HG02852 (cell line): ENCODE data around the gene KCNK10.
A peak's percentile ranks its signal among the peaks of the same experiment; 100 is the strongest.

ENCODE experiments used
- ATAC-seq: cut with Tn5 transposase; IDR thresholded peaks from one replicate; pipeline ENCODE4 v1.9.1; 2021; ENCODE audit warnings: mild to moderate bottlenecking, moderate library complexity; ENCODE audit not compliant: unreplicated experiment

KCNK10 gene

DNA sequence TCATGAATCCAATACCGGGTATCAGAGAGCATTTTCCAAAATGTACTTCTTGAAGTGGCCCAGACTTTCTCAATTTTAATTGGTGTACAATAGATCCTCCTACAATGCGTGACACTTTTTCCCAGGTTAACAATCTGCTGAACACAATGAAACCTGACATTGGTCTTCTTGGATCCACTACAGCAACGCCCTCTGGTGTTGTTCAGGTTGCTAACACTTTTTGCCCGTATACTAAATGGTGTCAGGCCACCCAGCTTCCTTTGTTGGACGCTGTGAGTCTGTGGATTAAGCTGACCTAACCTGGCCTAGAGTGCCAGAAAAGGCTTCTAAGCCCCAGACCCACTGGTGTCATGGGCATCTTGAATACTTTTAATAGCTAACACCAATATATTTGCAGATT lies 89.2 kb downstream of the KCNK10 start:
- ATAC-seq, result no peak

DNA sequence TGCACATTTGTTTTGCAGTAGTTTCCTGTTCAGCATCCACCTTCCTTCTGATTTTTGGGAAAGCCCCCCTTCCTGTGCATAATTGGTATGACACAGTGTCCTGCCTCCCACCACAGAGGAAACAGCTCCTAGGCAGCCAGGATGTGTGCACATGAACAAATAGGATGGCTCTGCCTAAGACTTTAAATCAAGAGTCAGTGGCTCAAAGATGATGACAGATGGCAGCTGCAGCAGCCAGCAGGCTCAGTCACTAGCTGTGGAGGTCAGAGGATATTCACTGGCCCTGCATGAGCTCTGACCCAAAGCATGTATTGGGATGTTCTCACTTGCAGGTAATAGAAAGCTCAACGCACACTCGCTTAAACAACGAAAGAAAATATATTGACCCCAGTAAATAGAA lies 90.3 kb downstream of the KCNK10 start:
- no peak for ATAC-seq

- ATAC-seq, result no peak
Observed at GRCh38 chr14:88231603-88232002, 91.5 kb downstream of the KCNK10 start.

DNA sequence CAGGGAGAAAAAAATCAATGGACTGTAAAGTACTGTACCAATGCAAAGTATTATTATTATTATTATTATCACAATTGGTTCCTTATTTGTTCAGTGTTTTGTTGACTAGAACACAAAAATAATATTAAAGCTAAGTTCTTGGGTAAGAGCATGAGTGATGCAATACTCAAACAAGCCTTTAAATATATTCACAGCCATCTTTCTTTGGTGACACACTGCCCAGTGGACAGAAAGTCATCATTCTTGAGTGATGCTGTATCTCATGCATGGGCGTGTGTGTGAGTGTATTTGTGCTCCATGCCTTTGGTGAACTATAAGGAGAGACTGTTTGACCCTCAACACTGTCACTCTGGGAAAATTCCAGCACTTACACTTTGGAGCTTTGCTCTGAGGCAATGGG lies 93.6 kb downstream of the KCNK10 start:
- ATAC-seq, result no peak

GRCh38 chr14:88228522-88229236 lies 94.4 kb downstream of the KCNK10 start:
- no peak for ATAC-seq

- ATAC-seq, result peak; percentile 54
Observed at GRCh38 chr14:88227693-88228092, 95.4 kb downstream of the KCNK10 start.

GRCh38 chr14:88225721-88226120 lies 97.3 kb downstream of the KCNK10 start:
- no peak for ATAC-seq

GRCh38 chr14:88218119-88218915 lies 104.8 kb downstream of the KCNK10 start:
- ATAC-seq, result no peak

DNA sequence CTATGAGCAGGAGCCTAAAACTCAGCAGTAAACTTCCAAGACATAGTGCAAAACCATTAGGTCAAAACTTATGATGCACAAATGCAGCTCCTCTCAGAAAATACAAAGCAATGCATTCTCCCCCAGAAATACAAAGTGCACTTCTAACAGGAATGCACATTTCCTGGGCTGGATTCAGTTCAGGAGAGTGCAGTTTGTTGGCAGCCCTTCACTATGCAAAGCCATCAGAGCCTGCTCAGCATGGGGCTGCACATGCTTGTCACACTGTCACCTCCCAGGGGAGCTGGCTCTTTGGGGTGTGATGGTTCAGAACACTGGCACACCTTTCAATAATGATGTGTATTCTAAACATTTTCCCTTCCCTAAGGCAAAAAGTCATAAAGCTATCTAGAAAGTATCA lies 110.4 kb downstream of the KCNK10 start:
- ATAC-seq, result no peak

DNA sequence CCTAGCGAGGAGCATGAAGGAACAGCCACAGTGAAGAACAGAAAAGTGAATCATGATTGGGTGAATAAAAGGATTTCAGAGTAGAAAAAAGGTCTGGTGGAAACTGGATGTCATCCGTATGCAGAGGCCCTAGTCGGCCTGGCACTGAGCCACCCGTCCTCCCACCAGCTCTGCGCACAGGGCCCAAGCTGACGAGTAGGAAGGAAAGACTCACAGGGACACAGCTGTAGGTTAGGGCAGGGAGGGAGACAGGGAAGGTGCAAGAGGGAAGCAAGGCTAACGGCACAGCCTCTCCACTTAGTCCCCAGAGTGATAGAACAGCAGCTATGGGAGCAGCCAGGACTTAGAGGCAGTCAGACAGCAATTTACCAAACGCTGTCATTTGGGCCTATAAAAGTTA lies 112.6 kb downstream of the KCNK10 start:
- ATAC-seq, result no peak

DNA sequence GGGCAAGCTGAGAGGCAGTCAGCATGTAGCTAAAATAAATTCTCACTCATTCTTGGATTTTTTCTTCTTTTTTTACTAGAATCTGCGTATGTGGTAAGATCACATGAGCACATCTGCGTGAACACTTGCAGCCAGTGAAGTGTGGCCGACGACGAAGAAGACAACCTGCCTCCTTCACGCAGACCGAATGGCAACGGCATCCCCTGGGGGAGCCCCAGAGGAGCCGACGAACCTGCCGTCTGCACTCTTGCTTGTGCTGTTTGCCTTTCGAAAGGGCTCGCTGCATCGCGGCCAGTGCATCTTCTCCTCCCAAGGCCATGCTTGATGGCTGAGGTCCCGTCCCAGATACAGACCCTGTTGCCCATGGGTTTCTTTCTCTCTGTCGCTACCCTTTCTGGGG lies 113.8 kb downstream of the KCNK10 start:
- peak; percentile 79 for ATAC-seq

DNA sequence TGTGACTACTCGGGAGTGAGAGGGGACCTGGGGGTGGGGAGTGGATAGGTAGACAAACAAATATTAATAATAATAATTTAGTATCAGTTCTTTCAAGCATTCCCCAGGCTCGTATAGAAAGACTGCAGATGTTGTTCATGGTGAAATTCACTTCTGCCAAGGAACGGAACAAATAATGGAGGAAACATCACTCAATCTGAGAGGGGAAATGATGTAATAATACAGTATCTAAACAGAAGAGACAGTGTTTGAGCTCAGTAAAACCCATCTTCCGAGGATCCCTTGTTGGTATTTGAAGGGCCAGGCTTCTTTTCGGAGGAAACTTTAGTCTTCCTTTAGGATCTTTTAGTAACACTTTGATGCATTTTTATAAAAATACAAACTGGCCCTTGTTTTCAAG lies 114.2 kb downstream of the KCNK10 start:
- peak; percentile 38 for ATAC-seq

GRCh38 chr14:88204221-88204620 lies 118.8 kb downstream of the KCNK10 start:
- ATAC-seq, result no peak

GRCh38 chr14:88203291-88203690 lies 119.8 kb downstream of the KCNK10 start:
- ATAC-seq, result no peak

DNA sequence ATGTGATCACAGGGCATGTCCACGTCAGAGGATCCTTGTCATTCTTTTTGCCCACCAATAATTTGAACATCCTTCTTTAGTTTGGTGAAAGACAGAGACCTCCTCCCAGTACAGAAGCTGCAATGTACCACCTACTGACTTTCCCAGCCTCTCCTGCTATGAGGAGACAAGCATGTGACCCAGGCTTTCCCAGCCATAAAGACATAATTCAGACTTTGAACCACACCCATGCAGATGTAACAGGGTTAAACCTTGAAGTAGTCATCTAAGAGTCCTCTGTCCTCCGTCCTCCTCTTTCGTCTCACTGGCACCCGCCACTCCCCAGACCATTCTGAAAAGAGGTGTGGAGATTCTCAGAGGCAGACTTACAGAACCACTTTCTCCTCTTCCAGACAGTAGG lies 120.8 kb downstream of the KCNK10 start:
- no peak for ATAC-seq

DNA sequence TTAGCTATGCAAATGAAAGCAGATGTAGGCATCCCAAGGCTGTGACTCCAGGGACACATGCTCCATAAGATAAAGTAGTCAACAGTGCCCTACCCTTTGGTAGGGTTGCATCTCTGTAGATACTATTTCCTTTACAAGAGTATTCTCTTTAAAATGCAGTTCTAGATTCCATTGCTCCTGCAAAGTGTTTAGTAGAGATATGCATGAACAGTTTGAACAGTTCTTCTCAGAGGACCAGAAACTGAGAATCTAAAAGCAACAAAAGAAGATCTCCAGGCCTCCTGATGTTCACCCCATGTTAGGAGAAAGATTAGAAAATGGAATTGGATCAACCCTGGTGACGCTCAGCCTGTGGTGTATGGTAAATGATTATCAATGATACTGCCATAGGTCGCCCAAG lies 121.2 kb downstream of the KCNK10 start:
- ATAC-seq, result no peak

DNA sequence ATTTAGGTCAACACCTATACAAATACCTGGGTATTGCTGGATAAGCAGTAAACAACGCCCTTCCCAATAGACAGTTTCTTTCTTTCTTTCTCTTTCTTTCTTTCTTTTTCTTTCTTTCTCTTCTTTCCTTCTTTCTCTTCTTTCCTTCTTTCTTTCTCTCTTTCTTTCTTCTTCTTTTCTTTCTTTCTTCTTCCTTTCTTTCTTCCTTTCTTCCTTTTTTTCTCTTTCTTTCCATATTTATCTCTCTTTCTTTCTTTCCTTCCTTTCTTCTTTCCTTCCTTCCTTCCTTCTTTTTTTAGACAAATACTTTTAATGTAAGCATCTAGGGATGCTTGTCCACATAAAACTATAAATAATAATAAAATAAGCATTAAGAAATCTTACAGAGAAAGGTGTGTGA lies 123.2 kb downstream of the KCNK10 start:
- no peak for ATAC-seq

DNA sequence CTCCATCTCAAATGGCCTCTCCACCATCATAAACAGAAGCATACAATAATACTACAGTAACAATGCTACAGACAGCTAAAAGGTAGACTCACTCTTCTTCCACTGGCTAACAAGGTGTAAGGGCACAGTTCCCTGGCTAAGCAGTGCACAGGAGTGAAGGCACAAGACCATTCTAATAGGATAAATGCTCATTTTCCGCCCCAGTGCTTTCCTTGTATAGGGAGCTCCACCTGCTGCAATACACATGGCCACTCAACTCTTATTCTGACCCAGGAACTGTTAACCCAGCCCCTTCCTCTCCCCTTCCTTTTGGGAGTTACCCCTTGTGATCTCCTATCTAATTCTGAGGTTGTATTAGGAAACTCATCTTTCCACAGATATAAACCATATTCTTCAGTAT lies 124.6 kb downstream of the KCNK10 start:
- no peak for ATAC-seq

DNA sequence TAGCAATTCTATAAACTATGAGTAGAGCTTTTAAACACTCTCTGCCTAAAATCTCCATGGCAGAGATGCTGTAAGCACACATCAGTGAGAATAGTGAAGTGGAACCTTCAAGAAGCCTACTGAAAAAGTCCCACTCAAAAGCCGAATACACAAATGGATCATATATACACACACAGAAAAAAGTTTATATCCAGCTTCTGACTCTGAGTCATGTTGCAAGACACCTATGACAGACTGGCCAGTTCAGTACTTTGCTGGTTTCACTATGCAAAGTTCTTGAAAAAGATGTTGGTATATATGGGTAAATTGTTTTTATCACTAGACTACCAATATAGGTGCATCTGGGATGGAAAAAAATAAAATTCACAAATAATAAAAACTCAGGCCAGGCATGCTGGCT lies 126.1 kb downstream of the KCNK10 start:
- ATAC-seq, result peak; percentile 89

- no peak for ATAC-seq
Observed at GRCh38 chr14:88196116-88196890, 126.8 kb downstream of the KCNK10 start.

DNA sequence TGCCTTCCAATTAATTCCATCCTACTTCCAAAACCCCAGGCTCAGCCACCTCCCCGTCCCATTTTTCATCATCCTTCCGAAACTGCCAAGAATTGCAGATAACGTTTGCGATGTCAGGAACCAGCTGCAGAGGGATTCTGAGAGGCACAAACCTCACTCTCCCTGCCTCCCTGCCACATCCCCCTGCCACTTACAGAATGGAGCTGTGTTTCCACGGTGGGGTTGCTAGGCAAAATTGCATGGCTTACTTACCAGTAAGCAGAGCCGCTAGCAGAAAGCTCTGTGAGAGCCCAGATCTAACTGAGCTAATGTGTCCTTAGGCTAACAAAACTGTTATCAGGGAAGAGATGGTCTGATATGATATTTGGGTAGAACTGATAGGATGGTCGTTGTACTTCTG lies 127.4 kb downstream of the KCNK10 start:
- ATAC-seq, result no peak

- ATAC-seq, result no peak
Observed at GRCh38 chr14:88194531-88194930, 128.5 kb downstream of the KCNK10 start.
